Cardiac muscle cell (in vitro differentiated cells and primary cell): ENCODE results near the gene TRIM43B. TPM values are rescaled to one million over a fixed set of nuclear protein-coding genes. Genes with fewer than 3 reads are reported as not detected.
"Not testable (repeated sequence)": the region's sequence is repeated elsewhere in the genome, so short reads cannot be mapped to it uniquely, and the experiment has no call there.

Experiments used
- DNase-seq, 2 donors: peaks; one replicate each; pipeline versions ENCODE4 v3.0.0 to v3.0.0-alpha.2; 2010 to 2017; ENCODE audit warnings: low read depth in 1 of 2, low spot score in 1 of 2
- H3K27ac ChIP-seq: fragments of 200-600 bp; sonication (generic); 2 replicates; pipeline ENCODE4 v1.5.1; 2016
- H3K27me3 ChIP-seq: fragments of 200-600 bp; sonication (generic); 2 replicates; pipeline ENCODE4 v1.6.0; 2016; ENCODE audit warnings: control low read depth
- H3K36me3 ChIP-seq: fragments of 200-600 bp; sonication (generic); 2 replicates; pipeline ENCODE4 v1.5.1; 2016; ENCODE audit warnings: control low read depth
- H3K4me1 ChIP-seq: fragments of 200-600 bp; sonication (generic); 2 replicates; pipeline ENCODE4 v1.8.1; 2017; ENCODE audit warnings: low read depth, mild to moderate bottlenecking, mixed run types
- H3K4me3 ChIP-seq: fragments of 200-600 bp; sonication (generic); 2 replicates; pipeline ENCODE4 v1.5.1; 2016; ENCODE audit warnings: mild to moderate bottlenecking
- H3K9me3 ChIP-seq: fragments of 200-600 bp; sonication (generic); 2 replicates; pipeline ENCODE4 v1.5.1; 2017; ENCODE audit warnings: low read depth, mild to moderate bottlenecking, control low read depth
- polyA plus RNA-seq: library from polyadenylated mRNA; unstranded; fragments of >200 nt; fragmentation: Nextera tagmentation; extraction: Ambion mirVana; gene quantifications from 2 replicates; pipeline ENCODE4 v1.2.1, GENCODE V29; 2016
- total RNA-seq: library from RNA; depleted of rRNA; stranded (reverse); fragments of >200 nt; gene quantifications from 2 replicates; pipeline ENCODE4 v1.2.3, GENCODE V29; 2016

TRIM43B gene
- total and polyA plus RNA-seq, 2 experiments from 2014 or later, result not detected

- H3K4me3 ChIP-seq, H3K27me3 ChIP-seq, H3K27ac ChIP-seq, H3K4me1 ChIP-seq, H3K9me3 ChIP-seq, H3K36me3 ChIP-seq, DNase-seq: not testable (repeated sequence)
These were observed 21.3 kb downstream of the TRIM43B start for GRCh38 chr2:95463292-95463691.

GRCh38 chr2:95445317-95445716, 39.2 kb downstream of the TRIM43B start:
- DNase-seq, H3K36me3 ChIP-seq, H3K4me1 ChIP-seq, H3K4me3 ChIP-seq, H3K27ac ChIP-seq, H3K9me3 ChIP-seq, H3K27me3 ChIP-seq: not testable (repeated sequence)

- not testable (repeated sequence) for DNase-seq, H3K9me3 ChIP-seq, H3K27me3 ChIP-seq
These were observed 42.0 kb downstream of the TRIM43B start for GRCh38 chr2:95442474-95443099.

GRCh38 chr2:95435872-95436209, 48.7 kb downstream of the TRIM43B start:
- H3K36me3 ChIP-seq, H3K4me3 ChIP-seq: not testable (repeated sequence)

More at GRCh38 chr2:95442474-95443099, 42.0 kb downstream of the TRIM43B start:
- not testable (repeated sequence) for H3K4me3 ChIP-seq, H3K36me3 ChIP-seq, H3K27ac ChIP-seq, H3K4me1 ChIP-seq

GRCh38 chr2:95435162-95435871, 49.2 kb downstream of the TRIM43B start:
- not testable (repeated sequence) for H3K27me3 ChIP-seq, DNase-seq, H3K27ac ChIP-seq, H3K9me3 ChIP-seq, H3K36me3 ChIP-seq, H3K4me3 ChIP-seq, H3K4me1 ChIP-seq

More at GRCh38 chr2:95435872-95436209, 48.7 kb downstream of the TRIM43B start:
- not testable (repeated sequence) for H3K4me1 ChIP-seq, H3K27ac ChIP-seq, H3K9me3 ChIP-seq, H3K27me3 ChIP-seq, DNase-seq

GRCh38 chr2:95434507-95435076, 50.0 kb downstream of the TRIM43B start:
- H3K27ac ChIP-seq, result not testable (repeated sequence)

GRCh38 chr2:95433973-95434372, 50.6 kb downstream of the TRIM43B start:
- H3K4me3 ChIP-seq, H3K27me3 ChIP-seq, H3K27ac ChIP-seq, DNase-seq, H3K36me3 ChIP-seq, H3K4me1 ChIP-seq, H3K9me3 ChIP-seq: not testable (repeated sequence)

More at GRCh38 chr2:95434507-95435076, 50.0 kb downstream of the TRIM43B start:
- not testable (repeated sequence) for H3K27me3 ChIP-seq, H3K4me1 ChIP-seq, H3K36me3 ChIP-seq, H3K4me3 ChIP-seq, H3K9me3 ChIP-seq
- DNase-seq, result peak in 1 of 2 donors; percentile 33

- DNase-seq, H3K9me3 ChIP-seq, H3K4me1 ChIP-seq, H3K4me3 ChIP-seq, H3K27me3 ChIP-seq, H3K36me3 ChIP-seq, H3K27ac ChIP-seq: not testable (repeated sequence)
These were observed 51.2 kb downstream of the TRIM43B start for GRCh38 chr2:95433373-95433772.

GRCh38 chr2:95429748-95430467, 54.6 kb downstream of the TRIM43B start:
- not testable (repeated sequence) for DNase-seq, H3K4me1 ChIP-seq, H3K9me3 ChIP-seq, H3K27ac ChIP-seq, H3K4me3 ChIP-seq, H3K27me3 ChIP-seq, H3K36me3 ChIP-seq

- not testable (repeated sequence) for H3K4me3 ChIP-seq, H3K4me1 ChIP-seq, H3K27ac ChIP-seq
These were observed 57.2 kb downstream of the TRIM43B start for GRCh38 chr2:95427196-95427867.

More at GRCh38 chr2:95427196-95427867, 57.2 kb downstream of the TRIM43B start:
- not testable (repeated sequence) for H3K27me3 ChIP-seq, H3K9me3 ChIP-seq, DNase-seq, H3K36me3 ChIP-seq

Other genes with a start within 250 kb of the TRIM43B start
- gene PROM2, start 210.3 kb downstream of the TRIM43B start, total RNA-seq, result 2.6 and 16.0 TPM in 2 replicates
- 1.4 and 2.3 TPM in 2 replicates for gene PROM2, start 210.3 kb downstream of the TRIM43B start, polyA plus RNA-seq
- 3.6 and 5.2 TPM in 2 replicates for gene KCNIP3, start 187.4 kb downstream of the TRIM43B start, total RNA-seq
- gene KCNIP3, start 187.4 kb downstream of the TRIM43B start, polyA plus RNA-seq, result 1.2 and 2.6 TPM in 2 replicates
- gene FAHD2A, start 82.0 kb downstream of the TRIM43B start, total RNA-seq, result 57.7 and 64.9 TPM in 2 replicates
- 66.1 and 66.5 TPM in 2 replicates for gene FAHD2A, start 82.0 kb downstream of the TRIM43B start, polyA plus RNA-seq
- not detected in 2 replicates for gene TRIM43, start 107.2 kb upstream of the TRIM43B start, total RNA-seq
- gene TRIM43, start 107.2 kb upstream of the TRIM43B start, polyA plus RNA-seq, result not detected in 2 replicates